SU-DHL-6 (cell line): ENCODE data around the gene SHTN1.

ENCODE experiments used
- H2AFZ ChIP-seq: fragments of 200-600 bp; sonication (generic); 2 replicates; pipeline ENCODE4 v1.6.1; 2014; ENCODE audit warnings: low read depth, mild to moderate bottlenecking, moderate library complexity, mixed read lengths, antibody characterized with exemption, low read length; ENCODE audit not compliant: severe bottlenecking
- H3F3A ChIP-seq: fragments of 200-600 bp; shearing (Covaris generic); 2 replicates; pipeline ENCODE4 v1.6.0; 2016; ENCODE audit warnings: antibody characterized with exemption, mild to moderate bottlenecking; ENCODE audit not compliant: insufficient read depth
- H3K27ac ChIP-seq: fragments of 200-600 bp; sonication (generic); 2 replicates; pipeline ENCODE4 v1.5.1; 2016; ENCODE audit warnings: low read depth, mild to moderate bottlenecking, low read length, moderate library complexity, mixed read lengths
- H3K27me3 ChIP-seq: fragments of 200-600 bp; sonication (generic), shearing (Covaris generic); 2 replicates; pipeline ENCODE4 v1.6.0; 2014; ENCODE audit warnings: mild to moderate bottlenecking, low read length
- H3K36me3 ChIP-seq: fragments of 200-600 bp; sonication (generic); 2 replicates; pipeline ENCODE4 v1.6.1; 2014; ENCODE audit warnings: mild to moderate bottlenecking, low read length, mixed read lengths
- H3K4me2 ChIP-seq: fragments of 300-600, 200-600 bp; shearing (Covaris generic), sonication (generic); 2 replicates; pipeline ENCODE4 v1.6.0; 2014; ENCODE audit warnings: low read length, low read depth, mild to moderate bottlenecking; ENCODE audit not compliant: poor library complexity, severe bottlenecking
- H3K4me3 ChIP-seq: fragments of 200-600 bp; sonication (generic); 2 replicates; pipeline ENCODE4 v1.5.1; 2014; ENCODE audit warnings: antibody characterized with exemption, low read length, mild to moderate bottlenecking, mixed read lengths; ENCODE audit not compliant: insufficient read depth, poor library complexity, severe bottlenecking
- H3K79me2 ChIP-seq: fragments of 200-600 bp; sonication (generic); 2 replicates; pipeline ENCODE4 v1.6.1; 2014; ENCODE audit warnings: mild to moderate bottlenecking, low read length, moderate library complexity; ENCODE audit not compliant: insufficient read depth
- H3K9ac ChIP-seq: fragments of 200-600 bp; sonication (generic); 2 replicates; pipeline ENCODE4 v1.7.0; 2014; ENCODE audit warnings: mild to moderate bottlenecking, low read length
- H3K9me2 ChIP-seq: fragments of 200-600 bp; sonication (generic); replicated peaks from 2 replicates; pipeline ENCODE4 v1.6.1; 2014; ENCODE audit warnings: low read length; ENCODE audit not compliant: insufficient read depth
- H3K9me3 ChIP-seq: fragments of 200-600 bp; sonication (generic); 2 replicates; pipeline ENCODE4 v1.6.1; 2014; ENCODE audit warnings: low read length, mixed read lengths; ENCODE audit not compliant: insufficient read depth
- H4K20me1 ChIP-seq: fragments of 200-600 bp; sonication (generic); 2 replicates; pipeline ENCODE4 v1.6.1; 2014; ENCODE audit warnings: low read depth, mild to moderate bottlenecking, antibody characterized with exemption, low read length, moderate library complexity, mixed read lengths
- EZH2phosphoT487 ChIP-seq: fragments of 200-600 bp; sonication (generic), shearing (Covaris generic); conservative IDR thresholded peaks from 2 replicates; pipeline ENCODE4 v1.6.1; 2018; ENCODE audit warnings: mild to moderate bottlenecking, antibody characterized with exemption, low read length, moderate library complexity, mixed read lengths
- TF ChIP-seq, protein P1 (sequence below): fragments of 200-600 bp; sonication (generic); IDR thresholded peaks from one replicate; pipeline ENCODE4 v1.5.1; 2017; ENCODE audit warnings: antibody characterized with exemption, mild to moderate bottlenecking, low read length, moderate library complexity; ENCODE audit not compliant: insufficient read depth, poor library complexity, severe bottlenecking

Gene SHTN1

DNA sequence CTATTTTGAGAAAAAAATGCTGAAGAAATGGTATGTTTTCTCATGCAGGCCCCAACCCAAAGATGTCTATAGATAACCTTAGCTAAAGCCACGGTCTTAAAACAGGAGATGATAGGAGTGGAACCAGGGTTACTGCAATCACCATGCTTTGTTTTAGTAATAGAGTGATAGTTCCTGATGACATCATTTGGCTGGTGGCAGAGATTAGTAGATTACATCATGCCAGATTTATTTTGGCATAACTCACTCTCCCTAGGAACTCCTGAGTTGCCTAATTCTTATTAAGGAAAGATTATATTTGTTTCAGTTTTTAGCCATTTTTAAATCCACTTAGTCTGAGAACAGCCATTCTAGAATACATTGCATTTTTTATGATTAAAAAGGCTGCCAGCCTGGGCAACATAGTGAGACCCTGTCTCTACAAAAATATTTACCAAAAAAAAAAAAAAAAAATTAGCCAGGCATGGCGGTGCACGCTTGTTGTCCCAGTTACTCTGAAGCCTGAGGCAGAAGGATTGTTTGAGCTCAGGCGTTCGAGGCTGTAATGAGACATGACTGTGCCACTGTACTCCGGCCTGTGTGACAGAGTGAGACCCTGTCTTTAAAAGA lies 137.9 kb downstream of the SHTN1 start:
- Histone ChIP-seq H3K4me2 (no peak overlapping the region), H3K9ac (no peak overlapping the region), H3K79me2 (no peaks in the 10 kb centered on the region), H4K20me1 (no peaks in the 10 kb centered on the region), H3K36me3 (no peaks in the 10 kb centered on the region), H3F3A (no peaks in the 10 kb centered on the region), H3K9me2 (no peaks in the 10 kb centered on the region), H3K27ac (no peak overlapping the region), H3K4me3 (no peak overlapping the region), H3K27me3 (no peaks in the 10 kb centered on the region), H3K9me3 (no peaks in the 10 kb centered on the region), H2AFZ (no peak overlapping the region)
- TF ChIP-seq, protein P1, sequence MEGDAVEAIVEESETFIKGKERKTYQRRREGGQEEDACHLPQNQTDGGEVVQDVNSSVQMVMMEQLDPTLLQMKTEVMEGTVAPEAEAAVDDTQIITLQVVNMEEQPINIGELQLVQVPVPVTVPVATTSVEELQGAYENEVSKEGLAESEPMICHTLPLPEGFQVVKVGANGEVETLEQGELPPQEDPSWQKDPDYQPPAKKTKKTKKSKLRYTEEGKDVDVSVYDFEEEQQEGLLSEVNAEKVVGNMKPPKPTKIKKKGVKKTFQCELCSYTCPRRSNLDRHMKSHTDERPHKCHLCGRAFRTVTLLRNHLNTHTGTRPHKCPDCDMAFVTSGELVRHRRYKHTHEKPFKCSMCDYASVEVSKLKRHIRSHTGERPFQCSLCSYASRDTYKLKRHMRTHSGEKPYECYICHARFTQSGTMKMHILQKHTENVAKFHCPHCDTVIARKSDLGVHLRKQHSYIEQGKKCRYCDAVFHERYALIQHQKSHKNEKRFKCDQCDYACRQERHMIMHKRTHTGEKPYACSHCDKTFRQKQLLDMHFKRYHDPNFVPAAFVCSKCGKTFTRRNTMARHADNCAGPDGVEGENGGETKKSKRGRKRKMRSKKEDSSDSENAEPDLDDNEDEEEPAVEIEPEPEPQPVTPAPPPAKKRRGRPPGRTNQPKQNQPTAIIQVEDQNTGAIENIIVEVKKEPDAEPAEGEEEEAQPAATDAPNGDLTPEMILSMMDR = no peak
- TF ChIP-seq EZH2phosphoT487 = no peak

DNA sequence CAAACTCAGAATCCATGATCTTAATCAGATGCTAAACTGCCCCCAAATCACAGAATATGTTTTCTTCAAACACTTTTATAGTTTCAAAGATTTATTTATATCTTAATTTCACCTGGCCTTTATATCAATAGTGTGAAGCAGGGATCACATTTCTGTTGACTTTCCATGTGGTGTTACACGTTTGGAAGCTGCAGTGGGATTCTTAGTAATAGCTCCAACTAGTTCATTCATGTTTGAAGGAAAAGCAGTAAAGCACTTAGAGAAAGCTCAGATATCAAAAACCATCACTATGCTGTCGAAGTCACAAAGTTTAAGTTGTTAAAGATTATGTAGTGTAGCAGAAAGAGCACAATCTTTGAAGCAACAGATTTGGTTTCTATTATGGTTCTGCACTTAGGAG lies 138.9 kb downstream of the SHTN1 start:
- Histone ChIP-seq H3K79me2 (no peaks in the 10 kb centered on the region), H4K20me1 (no peaks in the 10 kb centered on the region), H2AFZ (no peak overlapping the region), H3K9me2 (no peaks in the 10 kb centered on the region), H3K4me3 (no peak overlapping the region), H3F3A (no peaks in the 10 kb centered on the region), H3K9me3 (no peaks in the 10 kb centered on the region), H3K27ac (no peak overlapping the region), H3K36me3 (no peaks in the 10 kb centered on the region), H3K27me3 (no peaks in the 10 kb centered on the region), H3K4me2 (no peak overlapping the region), H3K9ac (no peak overlapping the region)
- TF ChIP-seq, protein P1 = no peak
- TF ChIP-seq EZH2phosphoT487 = no peak

DNA sequence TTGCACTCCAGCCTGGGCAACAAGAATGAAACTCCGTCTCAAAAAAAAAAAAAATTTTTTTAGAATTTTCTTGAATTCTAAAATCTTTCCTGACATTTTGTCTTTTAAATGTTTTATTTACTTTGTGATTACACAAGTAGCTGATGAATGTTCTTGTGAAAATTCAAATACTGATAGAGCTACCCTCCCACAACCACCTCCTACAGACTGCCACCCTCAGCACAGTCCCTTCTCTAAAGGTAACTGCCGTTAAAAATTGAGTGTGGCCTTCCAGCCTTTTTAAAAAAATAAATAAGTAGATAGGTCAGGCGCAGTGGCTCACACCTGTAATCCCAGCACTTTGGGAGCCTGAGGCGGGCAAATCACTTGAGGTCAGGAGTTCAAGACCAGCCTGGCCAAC lies 140.6 kb downstream of the SHTN1 start:
- no peaks in the 10 kb centered on the region for H3K79me2 ChIP-seq
- no peaks in the 10 kb centered on the region for H3K9me3 ChIP-seq
- H3K27ac ChIP-seq = no peak overlapping the region
- H3K4me3 ChIP-seq = no peak overlapping the region
- H3F3A ChIP-seq = no peaks in the 10 kb centered on the region
- H3K9ac ChIP-seq = no peak overlapping the region
- H2AFZ ChIP-seq = no peak overlapping the region
- TF ChIP-seq, protein P1 = no peak
- TF ChIP-seq EZH2phosphoT487 = no peak
- H3K36me3 ChIP-seq = no peaks in the 10 kb centered on the region
- no peaks in the 10 kb centered on the region for H4K20me1 ChIP-seq
- no peak overlapping the region for H3K4me2 ChIP-seq
- H3K27me3 ChIP-seq = no peaks in the 10 kb centered on the region
- no peaks in the 10 kb centered on the region for H3K9me2 ChIP-seq

DNA sequence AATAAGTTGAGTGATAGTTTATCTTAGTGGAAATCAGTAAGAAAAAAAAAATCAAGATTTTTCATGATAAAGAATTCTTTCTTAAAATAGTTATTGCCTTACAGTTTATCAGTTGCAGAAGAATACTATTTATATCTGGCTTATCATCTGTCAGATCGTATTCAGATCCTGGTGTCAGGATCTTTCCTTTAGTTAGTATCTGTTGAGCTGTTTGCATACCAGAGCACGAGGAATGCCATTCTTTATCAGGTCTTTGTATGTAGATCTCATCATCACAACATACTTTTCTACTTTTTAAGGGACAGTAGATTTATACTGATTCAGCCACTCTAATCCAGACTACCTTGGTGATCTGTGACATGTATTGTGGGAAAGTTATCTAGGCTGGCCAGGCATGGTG lies 143.2 kb downstream of the SHTN1 start:
- Histone ChIP-seq H3F3A (no peaks in the 10 kb centered on the region), H2AFZ (no peak overlapping the region), H4K20me1 (no peaks in the 10 kb centered on the region), H3K79me2 (no peaks in the 10 kb centered on the region), H3K36me3 (no peaks in the 10 kb centered on the region), H3K9me3 (0 out of 2 replicates have a peak, but pooled peaks cover 6% of the 10 kb centered on the region), H3K27ac (no peak overlapping the region), H3K27me3 (no peaks in the 10 kb centered on the region), H3K4me2 (no peak overlapping the region), H3K9me2 (no peaks in the 10 kb centered on the region), H3K4me3 (no peak overlapping the region), H3K9ac (no peak overlapping the region)
- TF ChIP-seq, protein P1 = no peak
- no peak for TF ChIP-seq EZH2phosphoT487
